HG02759 (cell line): ENCODE data around the gene C22orf31.
"Not testable (repeated sequence)": the region's sequence is repeated elsewhere in the genome, so short reads cannot be mapped to it uniquely, and the experiment has no call there.

Source experiments
- ATAC-seq: cut with Tn5 transposase; IDR thresholded peaks from one replicate; pipeline ENCODE4 v1.9.1; 2021; ENCODE audit warnings: mild to moderate bottlenecking, moderate library complexity; ENCODE audit not compliant: unreplicated experiment

C22orf31 gene

DNA sequence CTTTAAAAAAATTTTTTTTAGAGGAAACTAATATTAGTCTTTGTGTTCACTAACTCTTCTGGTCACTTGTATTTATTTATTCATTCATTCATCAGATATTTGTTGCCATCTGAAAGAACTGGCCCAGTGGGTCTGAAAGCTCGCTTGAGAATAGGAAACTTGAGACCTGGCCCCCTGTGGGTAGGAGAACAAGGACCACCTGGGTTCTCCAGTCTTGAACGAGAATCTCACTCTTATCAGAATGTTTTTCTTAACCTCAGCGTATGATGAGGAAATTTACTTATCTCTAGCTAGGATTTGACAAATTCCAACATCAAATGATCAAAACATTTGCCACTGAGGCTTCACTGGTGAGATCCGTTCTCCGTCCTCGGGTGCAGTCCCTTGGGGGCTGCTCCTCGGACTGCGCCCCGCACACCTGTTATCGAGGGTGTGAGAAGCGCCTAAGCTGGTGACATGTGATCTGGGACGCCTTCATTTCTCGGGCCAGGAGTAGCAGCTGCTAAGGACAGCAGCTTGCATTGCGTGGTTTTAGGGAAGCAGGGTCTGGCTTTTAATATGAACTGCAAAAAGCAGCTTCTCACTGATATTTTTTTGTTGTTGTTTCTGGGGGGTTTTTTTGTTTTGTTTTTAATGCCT, 6.3 kb downstream of the C22orf31 start:
- ATAC-seq, result no peak

DNA sequence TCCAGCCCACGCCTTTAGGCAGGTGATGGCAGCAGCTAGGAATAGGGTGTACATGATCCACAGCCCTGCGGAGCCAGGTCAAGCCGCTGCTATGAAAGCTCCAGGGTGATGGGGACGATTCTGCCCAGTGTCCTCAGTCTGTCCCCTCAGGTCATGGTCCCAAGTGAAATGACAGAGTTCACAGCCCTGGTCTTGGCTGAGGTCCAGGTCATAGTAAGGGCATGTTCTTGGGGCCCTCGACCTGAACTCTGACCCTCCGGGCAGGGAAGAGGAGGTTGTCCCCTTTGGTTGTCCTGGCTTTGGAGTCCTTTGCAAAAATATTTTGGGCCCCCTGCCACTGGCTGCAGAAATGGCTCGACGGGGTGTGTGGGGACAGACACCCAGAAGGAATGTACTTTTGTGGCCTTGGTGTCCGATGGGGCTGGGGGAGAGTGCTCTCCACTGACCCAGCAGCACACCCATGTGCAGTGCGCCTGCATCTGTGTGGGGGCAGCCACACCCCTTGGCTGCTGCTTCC, 7.3 kb downstream of the C22orf31 start:
- no peak for ATAC-seq

DNA sequence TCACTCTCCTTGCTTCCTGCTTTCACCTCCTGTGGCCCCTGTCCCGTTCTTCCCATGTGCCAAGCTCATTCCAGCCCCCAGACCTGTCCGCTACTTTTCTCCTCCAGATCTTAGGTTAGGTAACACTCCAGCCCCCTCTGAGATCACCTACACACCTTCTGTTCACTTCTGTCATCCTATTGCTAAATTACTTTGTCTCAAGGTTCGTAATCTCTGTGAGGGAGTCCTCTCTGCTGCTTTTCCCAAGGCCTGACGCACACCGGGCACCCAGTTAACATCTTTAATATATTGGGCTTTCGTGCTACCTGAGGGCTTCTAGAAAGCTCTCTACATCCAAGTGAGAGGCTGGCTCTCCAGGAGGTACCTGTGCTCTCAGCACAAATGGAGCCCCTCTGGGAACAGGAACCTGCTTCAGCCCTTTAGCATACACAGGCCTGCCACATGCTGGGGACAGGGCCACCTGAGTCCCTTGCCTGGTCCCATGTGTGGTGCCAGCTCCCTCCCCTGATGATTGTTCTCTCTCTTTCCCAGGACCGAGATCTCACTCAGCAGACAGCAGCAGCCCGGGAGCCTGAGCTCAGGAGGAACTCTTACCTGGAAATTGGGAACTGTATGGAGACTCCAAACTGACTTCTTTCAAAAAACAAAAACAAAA, 8.5 kb downstream of the C22orf31 start:
- ATAC-seq, result no peak

DNA sequence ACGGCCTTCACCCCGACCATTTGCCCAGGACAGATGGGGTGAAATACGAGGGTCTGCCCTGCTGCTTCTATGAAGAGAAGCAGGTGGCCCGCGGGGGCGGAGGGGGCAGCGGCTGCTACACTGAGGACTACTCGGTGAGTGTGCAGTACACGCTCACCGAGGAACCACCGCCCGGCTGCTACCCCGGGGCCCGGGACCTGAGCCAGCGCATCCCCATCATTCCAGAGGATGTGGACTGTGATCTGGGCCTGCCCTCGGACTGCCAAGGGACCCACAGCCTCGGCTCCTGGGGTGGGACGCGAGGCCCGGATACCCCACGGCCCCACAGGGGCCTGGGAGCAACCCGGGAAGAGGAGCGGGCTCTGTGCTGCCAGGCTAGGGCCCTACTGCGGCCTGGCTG, 11.2 kb downstream of the C22orf31 start:
- ATAC-seq, result no peak

DNA sequence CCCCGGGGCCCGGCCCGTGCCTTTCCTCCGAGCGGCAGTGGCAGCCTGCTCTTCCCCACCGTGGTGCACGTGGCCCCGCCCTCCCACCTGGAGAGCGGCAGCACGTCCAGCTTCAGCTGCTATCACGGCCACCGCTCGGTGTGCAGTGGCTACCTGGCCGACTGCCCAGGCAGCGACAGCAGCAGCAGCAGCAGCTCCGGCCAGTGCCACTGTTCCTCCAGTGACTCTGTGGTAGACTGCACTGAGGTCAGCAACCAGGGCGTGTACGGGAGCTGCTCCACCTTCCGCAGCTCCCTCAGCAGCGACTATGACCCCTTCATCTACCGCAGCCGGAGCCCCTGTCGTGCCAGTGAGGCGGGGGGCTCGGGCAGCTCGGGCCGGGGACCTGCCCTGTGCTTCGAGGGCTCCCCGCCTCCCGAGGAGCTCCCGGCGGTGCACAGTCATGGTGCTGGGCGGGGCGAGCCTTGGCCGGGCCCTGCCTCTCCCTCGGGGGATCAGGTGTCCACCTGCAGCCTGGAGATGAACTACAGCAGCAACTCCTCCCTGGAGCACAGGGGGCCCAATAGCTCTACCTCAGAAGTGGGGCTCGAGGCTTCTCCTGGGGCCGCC, 11.9 kb downstream of the C22orf31 start:
- no peak for ATAC-seq

DNA sequence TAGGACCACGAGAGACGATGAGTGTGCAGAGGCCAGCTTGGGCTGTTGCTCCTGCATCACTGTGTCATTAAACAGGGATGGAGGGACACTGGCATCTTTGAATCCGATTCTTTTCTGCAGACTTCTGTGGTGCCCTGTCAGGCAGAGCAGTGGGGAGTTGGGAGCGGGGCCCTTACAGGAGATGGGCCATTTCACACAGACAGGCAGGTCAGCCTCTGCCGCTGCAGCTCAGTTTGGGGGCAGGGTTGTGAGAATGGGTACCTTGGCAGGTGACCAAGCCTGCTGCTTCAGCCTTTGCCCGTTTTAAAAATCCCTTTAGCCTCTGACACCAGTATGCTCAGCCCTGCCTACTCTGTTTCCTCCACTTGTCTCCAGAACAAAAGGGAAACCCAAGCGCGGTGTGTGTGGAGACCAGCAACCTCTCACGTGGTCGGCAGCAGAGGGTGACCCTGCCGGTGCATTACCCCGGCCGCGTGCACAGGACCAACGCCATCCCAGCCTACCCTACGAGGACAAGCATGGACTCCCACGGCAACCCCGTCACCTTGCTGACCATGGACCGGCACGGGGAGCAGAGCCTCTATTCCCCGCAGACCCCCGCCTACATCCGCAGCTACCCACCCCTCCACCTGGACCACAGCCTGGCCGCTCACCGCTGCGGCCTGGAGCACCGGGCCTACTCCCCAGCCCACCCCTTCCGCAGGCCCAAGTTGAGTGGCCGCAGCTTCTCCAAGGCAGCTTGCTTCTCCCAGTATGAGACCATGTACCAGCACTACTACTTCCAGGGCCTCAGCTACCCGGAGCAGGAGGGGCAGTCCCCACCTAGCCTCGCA, 12.6 kb downstream of the C22orf31 start:
- ATAC-seq, result no peak

DNA sequence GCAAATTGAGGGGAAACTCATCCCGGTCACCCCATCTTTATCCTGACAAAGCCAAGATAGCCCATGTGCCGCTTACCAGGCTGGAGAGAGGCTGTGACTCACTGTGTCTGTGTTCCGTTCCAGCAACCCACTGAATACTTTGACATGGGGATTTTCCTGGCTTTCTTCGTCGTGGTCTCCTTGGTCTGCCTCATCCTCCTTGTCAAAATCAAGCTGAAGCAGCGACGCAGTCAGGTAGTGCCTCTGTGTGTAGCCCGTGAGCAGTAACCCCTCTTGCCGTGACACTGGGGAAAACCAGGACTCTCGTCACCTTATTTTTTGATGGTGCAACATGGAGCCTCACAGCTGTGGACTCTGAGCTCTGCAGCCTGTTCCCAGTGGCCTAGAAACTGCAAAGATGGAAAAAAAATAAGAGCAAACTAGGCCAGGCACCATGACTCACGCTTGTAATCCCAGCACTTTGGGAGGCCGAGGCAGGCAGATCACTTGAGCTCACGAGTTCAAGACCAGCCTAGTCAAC, 16.9 kb downstream of the C22orf31 start:
- no peak for ATAC-seq

DNA sequence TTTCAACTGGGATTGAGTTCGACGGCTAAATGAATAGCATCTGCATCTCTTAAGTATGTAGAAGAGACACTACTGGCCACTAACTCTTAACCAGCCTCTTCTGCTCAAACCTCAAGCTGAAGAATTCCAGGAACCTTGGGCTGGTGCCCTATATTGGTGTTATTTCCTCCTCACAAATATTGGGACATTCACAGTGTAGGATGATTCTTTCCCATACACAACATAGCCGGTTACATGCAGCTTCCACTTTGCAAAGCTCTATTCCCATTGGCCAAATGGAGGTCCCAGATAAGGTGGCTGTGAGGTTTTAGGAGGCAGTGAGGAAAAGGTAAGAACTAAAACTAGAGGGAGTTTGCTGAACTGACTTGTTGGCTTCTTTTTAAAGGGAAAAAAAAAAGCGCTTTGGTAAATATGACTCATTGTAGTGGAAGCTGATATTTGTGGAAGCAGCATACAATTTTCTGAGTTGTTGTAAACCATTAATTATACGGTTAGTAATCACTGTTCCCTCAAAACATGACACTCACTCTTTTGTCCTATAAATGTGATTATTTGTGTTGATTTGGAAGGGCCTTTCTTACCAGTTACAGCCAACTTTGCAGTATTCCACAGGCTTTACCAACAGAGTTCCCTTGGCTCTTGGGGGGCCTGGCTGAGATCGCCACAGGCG, 17.6 kb downstream of the C22orf31 start:
- no peak for ATAC-seq

DNA sequence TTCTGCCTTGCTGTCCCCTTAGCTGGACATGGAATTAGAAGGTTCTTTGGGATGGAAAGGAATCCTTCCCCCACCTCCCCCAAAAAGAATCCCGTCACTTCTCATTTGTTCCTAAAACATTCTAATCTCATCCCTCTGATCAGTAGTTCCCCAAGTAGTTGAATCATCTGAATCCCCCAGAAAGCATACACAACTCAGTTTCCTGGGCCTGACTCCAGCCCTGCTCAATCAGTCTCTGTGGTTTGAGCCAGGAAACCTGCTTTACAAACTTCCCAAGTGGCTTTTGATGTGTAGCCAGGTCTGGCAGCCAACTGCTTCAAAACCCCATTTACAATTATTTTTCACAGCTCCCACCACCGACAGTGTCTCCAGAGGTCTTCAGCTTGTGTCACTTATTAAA, 20.2 kb downstream of the C22orf31 start:
- no peak for ATAC-seq

DNA sequence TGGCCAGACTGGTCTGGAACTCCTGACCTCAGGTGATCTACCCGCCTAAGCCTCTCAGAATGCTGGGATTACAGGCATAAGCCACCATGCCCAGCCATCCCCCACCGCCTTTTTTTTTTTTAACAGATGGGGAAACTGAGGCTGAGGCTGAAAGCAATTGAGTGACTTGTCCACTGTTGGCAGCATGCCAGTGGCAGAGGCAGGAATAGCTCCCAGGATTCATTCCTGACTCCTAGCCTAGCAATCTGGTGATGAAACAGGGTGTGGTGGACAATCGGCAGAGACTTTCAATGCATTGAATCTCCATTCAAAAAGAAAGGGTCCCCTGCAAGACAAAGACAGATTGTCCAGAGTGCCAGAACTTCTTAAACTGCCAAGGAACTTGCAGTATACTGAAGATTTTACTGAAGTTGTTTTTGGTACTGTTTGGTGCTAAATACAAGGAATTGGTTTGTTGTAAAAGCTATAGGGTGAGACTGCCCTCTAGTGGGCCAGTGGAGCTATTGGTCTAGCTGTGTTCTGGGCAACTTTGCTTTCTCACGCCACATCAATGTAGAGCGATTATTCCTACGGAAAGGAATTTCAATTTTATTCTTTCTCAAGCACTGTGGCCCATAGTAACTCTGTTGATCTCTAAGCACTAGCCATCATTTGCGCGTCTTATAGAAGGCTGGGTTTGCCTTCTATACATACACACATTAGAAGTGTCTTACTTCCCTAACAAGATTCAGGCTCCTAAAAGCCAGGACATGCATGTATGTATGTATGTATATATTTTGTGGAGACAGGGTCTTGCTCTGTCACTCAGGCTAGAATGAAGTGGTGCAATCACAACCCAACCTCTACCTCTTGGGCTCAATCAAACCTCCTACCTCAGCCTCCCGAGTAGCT, 21.0 kb downstream of the C22orf31 start:
- ATAC-seq, result no peak

DNA sequence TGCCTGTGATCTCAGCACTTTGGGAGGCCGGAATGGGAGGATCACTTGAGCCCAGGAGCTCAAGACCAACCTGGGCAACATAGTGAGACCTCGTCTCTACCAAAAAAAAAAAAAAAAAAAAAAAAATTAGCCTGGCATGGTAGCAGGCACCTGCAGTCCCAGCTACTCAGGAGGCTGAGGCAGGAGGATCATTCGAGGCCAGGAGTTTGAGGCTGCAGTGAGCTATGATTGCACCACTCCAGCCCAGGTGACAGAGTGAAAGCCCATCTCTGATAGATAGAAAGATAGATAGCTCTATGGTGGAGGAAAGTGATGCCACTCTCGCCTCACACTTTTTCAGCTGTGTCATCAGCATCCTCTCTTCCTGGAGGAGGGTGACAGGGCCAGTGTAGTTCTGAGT, 21.9 kb downstream of the C22orf31 start:
- ATAC-seq, result not testable (repeated sequence)

DNA sequence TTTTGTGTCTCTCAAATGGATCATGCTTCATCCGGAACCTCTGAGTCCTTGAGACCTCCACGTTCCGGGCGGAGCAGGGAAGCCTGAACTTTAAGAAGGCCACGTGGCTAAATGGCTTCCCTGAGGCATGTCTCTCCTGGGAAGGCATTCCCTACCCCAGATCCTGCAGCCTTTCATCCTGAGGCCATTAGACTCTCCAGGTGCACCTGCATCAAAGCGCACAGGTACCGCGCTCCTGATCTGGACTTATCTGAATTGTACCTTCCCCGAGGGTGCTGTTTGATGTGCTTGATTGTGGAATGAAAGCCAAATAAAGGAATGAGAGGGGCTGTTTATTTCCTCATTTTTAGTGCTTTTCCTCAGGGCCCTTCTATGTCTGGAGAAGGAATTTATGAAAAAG, 22.5 kb downstream of the C22orf31 start:
- no peak for ATAC-seq

DNA sequence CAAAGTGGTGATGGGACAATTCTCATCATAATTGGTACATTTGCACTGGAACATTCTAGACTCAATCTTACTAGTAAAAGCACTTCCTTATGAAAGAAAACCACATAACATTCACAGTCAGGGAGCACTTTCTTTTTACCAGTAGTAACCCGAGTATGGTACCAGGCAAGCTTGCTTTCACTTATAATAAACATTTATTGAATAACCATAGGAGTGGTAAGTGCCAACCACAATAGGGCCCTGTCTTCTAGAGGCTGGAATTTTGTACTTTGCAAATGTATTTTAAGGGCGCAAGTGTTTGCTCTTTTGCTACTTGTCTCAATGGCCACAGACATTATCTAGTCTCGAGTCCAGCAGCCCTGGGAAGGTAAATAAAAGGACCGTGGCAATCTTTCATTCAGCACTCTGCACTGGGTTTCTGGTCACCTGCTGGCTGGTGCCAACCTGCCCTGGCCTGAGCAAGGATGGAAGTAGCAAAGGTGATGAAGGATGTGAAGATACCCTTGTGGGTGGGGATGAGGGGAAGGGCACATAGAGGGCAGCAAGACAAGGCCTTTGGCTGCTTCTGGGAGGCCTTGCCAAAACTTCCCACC, 24.2 kb downstream of the C22orf31 start:
- no peak for ATAC-seq

DNA sequence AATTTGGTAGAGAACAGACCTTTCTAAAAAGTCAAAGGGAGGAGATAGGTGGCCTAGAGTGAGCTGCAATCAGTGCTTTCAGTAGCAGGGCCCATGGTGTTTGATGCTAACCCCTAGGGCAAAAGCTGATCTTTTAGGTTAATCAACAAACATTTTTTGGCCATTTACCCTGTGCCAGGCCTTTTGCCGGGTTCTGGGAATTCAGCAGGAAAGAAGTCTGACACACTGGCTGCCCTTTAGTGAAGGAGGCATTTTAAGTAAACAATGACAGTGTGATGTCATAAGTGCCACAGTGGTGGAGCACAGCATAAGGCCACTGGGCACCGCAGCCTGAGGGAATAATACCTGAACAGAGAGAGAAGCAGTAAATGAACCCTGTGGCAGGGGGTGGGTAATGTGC, 29.0 kb downstream of the C22orf31 start:
- no peak for ATAC-seq

DNA sequence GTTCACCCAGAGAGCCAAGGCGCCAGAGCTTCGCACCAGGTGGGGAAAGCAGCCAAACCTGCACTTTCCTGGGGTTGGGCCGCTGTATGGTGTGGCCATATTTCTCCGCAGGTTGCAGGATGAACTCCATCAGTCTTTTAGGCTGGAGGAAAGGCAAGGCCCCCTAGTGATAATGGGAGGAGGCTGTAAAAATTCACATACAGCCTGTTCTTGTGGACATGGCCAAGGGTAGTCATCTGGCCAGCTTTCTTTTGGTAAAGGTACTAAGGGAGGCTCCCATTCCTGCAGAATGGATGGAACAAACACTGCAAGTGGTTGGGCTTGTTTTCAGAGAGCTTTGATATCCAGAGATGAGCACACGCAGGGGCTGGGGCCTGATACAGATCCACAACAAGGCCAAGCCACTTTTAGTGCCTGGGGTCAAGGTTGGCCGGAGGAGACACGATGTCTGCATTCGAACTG, 29.6 kb downstream of the C22orf31 start:
- no peak for ATAC-seq

DNA sequence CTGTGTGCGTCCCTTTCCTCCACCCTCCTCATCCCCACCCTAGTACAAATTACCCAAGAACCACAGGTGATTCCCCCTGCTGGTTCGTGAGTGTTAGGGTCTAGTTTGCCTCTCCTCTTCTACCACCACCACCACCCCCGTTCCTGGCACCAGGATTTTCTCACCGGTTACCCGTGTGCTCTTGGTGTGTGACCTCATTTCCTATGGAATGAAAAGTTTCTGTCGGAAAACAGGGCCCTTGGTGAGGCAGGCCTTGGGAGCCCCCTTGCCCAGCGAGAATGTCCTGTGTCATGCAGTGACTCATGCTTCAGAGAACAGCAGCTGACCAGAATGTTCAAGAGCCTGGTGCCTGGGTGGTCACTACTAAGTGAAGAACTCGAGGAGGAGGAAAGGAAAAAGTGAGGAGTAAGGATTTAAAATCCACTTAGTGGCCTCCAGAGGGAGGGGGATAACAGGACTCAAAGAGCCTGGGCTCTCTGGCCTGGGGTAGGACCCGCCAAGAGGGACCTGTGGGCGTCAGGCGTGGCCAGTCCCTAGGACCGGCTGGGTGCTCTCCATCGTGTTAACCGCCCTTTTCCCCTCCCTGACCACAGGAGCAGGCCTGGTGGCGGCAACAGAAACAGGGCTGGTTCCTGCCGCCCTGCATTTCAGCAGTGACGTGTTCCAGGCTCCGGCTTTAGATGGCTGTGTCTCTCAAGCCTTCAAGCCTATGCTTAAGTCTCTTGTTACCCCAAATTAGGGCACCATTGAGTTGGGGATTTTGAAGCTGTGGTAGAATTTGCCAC, 30.2 kb downstream of the C22orf31 start:
- ATAC-seq, result no peak

DNA sequence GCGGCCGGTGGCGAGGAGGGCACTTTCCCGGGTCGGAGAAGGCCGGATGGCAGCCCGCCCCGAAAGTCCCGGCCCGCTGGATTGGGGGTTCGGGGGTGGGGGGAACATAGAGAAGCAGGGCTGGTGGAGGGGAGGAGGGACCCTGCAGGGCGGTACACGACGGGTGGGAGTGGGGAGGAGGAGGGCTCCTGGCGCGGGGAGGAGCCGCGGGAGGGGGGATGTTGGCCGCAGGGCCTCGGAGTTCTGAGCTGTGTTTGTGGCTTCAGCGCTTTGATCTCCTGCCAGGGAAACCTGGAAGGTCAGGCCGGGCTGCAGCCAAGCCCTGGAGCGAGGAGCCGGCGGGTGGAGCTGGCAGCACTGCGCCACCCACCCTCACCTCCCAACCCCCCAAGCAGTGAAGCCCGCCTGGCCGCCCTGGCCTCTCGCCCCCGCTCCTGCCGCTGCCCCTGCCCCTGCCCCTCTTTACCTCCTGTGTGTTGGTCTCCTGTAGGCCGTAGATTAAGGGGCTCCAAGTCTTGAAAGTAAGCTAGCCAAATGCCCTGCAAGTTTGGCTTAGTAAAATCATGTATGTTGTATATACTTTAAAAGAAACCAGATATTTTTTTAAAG, 30.9 kb downstream of the C22orf31 start:
- ATAC-seq, result no peak
